ENCODE results near the gene SARM1.

SARM1 gene

GRCh38 chr17:28339431-28339830 is 32.1 kb upstream of the SARM1 start:
- FAIRE-seq (no peak), DNase-seq (ENCODE audit: insufficient read length, low spot score) (no peak)
- no peak for TF ChIP-seq TAF1 (IDR thresholded peaks at IDR 0.05; ENCODE audit: low read depth, low read length)

GRCh38 chr17:28340374-28340773 is 31.1 kb upstream of the SARM1 start:
- DNase-seq (ENCODE audit: insufficient read length, low spot score) (no peak), FAIRE-seq (no peak)
- TF ChIP-seq POU2F2 (IDR thresholded peaks at IDR 0.05; ENCODE audit: low read depth, low read length) = no peak
- TF ChIP-seq TAF1 (IDR thresholded peaks at IDR 0.05; ENCODE audit: low read depth, low read length) = no peak
- no peak for TF ChIP-seq SPI1 (IDR thresholded peaks at IDR 0.05; ENCODE audit: low read depth, low read length)
- TF ChIP-seq POLR2AphosphoS5 (IDR thresholded peaks at IDR 0.05; ENCODE audit: low read depth, low read length) = no peak
- TF ChIP-seq PAX5 (IDR thresholded peaks at IDR 0.05; ENCODE audit: insufficient read depth, low read length, severe bottlenecking) = no peak
- TF ChIP-seq POLR2A (IDR thresholded peaks at IDR 0.05; ENCODE audit: low read depth, low read length) = no peak

GRCh38 chr17:28341516-28341915 is 30.0 kb upstream of the SARM1 start:
- TF ChIP-seq POLR2AphosphoS5 (IDR thresholded peaks at IDR 0.05; ENCODE audit: low read depth, low read length) (no peak), SPI1 (IDR thresholded peaks at IDR 0.05; ENCODE audit: low read depth, low read length) (no peak), PAX5 (IDR thresholded peaks at IDR 0.05; ENCODE audit: insufficient read depth, low read length, severe bottlenecking) (no peak), POU2F2 (IDR thresholded peaks at IDR 0.05; ENCODE audit: low read depth, low read length) (no peak), TAF1 (IDR thresholded peaks at IDR 0.05; ENCODE audit: low read depth, low read length) (no peak), POLR2A (IDR thresholded peaks at IDR 0.05; ENCODE audit: low read depth, low read length) (no peak)
- DNase-seq (ENCODE audit: insufficient read length, low spot score) = no peak
- FAIRE-seq = no peak

- TF ChIP-seq POU2F2 (IDR thresholded peaks at IDR 0.05; ENCODE audit: low read depth, low read length) (no peak), SPI1 (IDR thresholded peaks at IDR 0.05; ENCODE audit: low read depth, low read length) (no peak), POLR2AphosphoS5 (IDR thresholded peaks at IDR 0.05; ENCODE audit: low read depth, low read length) (no peak), TAF1 (IDR thresholded peaks at IDR 0.05; ENCODE audit: low read depth, low read length) (no peak), PAX5 (IDR thresholded peaks at IDR 0.05; ENCODE audit: insufficient read depth, low read length, severe bottlenecking) (no peak), POLR2A (IDR thresholded peaks at IDR 0.05; ENCODE audit: low read depth, low read length) (no peak)
- FAIRE-seq (no peak), DNase-seq (ENCODE audit: insufficient read length, low spot score) (no peak)
Observed at GRCh38 chr17:28342313-28342712, 29.2 kb upstream of the SARM1 start.

- FAIRE-seq = no peak
- no peak for DNase-seq (ENCODE audit: insufficient read length, low spot score)
Observed at GRCh38 chr17:28343491-28343932, 28.0 kb upstream of the SARM1 start.

GRCh38 chr17:28344011-28344410 is 27.5 kb upstream of the SARM1 start:
- FAIRE-seq (no peak), DNase-seq (ENCODE audit: insufficient read length, low spot score) (no peak)
- no peak for TF ChIP-seq SPI1 (IDR thresholded peaks at IDR 0.05; ENCODE audit: low read depth, low read length)
- TF ChIP-seq POLR2A (IDR thresholded peaks at IDR 0.05; ENCODE audit: low read depth, low read length) = no peak
- no peak for TF ChIP-seq POLR2AphosphoS5 (IDR thresholded peaks at IDR 0.05; ENCODE audit: low read depth, low read length)
- TF ChIP-seq PAX5 (IDR thresholded peaks at IDR 0.05; ENCODE audit: insufficient read depth, low read length, severe bottlenecking) = no peak
- TF ChIP-seq POU2F2 (IDR thresholded peaks at IDR 0.05; ENCODE audit: low read depth, low read length) = no peak

More at GRCh38 chr17:28343491-28343932, 28.0 kb upstream of the SARM1 start:
- TF ChIP-seq TAF1 (IDR thresholded peaks at IDR 0.05; ENCODE audit: low read depth, low read length) (no peak), POU2F2 (IDR thresholded peaks at IDR 0.05; ENCODE audit: low read depth, low read length) (no peak)

- DNase-seq (ENCODE audit: insufficient read length, low spot score) (no peak), FAIRE-seq (no peak)
- TF ChIP-seq PAX5 (IDR thresholded peaks at IDR 0.05; ENCODE audit: insufficient read depth, low read length, severe bottlenecking) (no peak), TAF1 (IDR thresholded peaks at IDR 0.05; ENCODE audit: low read depth, low read length) (no peak), POU2F2 (IDR thresholded peaks at IDR 0.05; ENCODE audit: low read depth, low read length) (no peak), SPI1 (IDR thresholded peaks at IDR 0.05; ENCODE audit: low read depth, low read length) (no peak), POLR2AphosphoS5 (IDR thresholded peaks at IDR 0.05; ENCODE audit: low read depth, low read length) (no peak)
Observed at GRCh38 chr17:28344435-28344901, 27.0 kb upstream of the SARM1 start.

GRCh38 chr17:28345419-28346198 is 25.9 kb upstream of the SARM1 start:
- FAIRE-seq (no peak), DNase-seq (ENCODE audit: insufficient read length, low spot score) (no peak)
- no peak for TF ChIP-seq TAF1 (IDR thresholded peaks at IDR 0.05; ENCODE audit: low read depth, low read length)
- TF ChIP-seq POLR2AphosphoS5 (IDR thresholded peaks at IDR 0.05; ENCODE audit: low read depth, low read length) = no peak
- no peak for TF ChIP-seq PAX5 (IDR thresholded peaks at IDR 0.05; ENCODE audit: insufficient read depth, low read length, severe bottlenecking)
- TF ChIP-seq POLR2A (IDR thresholded peaks at IDR 0.05; ENCODE audit: low read depth, low read length) = no peak
- TF ChIP-seq POU2F2 (IDR thresholded peaks at IDR 0.05; ENCODE audit: low read depth, low read length) = no peak
- TF ChIP-seq SPI1 (IDR thresholded peaks at IDR 0.05; ENCODE audit: low read depth, low read length) = no peak

GRCh38 chr17:28346199-28346580 is 25.3 kb upstream of the SARM1 start:
- TF ChIP-seq TAF1 (IDR thresholded peaks at IDR 0.05; ENCODE audit: low read depth, low read length) (no peak), SPI1 (IDR thresholded peaks at IDR 0.05; ENCODE audit: low read depth, low read length) (no peak), POLR2AphosphoS5 (IDR thresholded peaks at IDR 0.05; ENCODE audit: low read depth, low read length) (no peak)
- no peak for FAIRE-seq
- no peak for DNase-seq (ENCODE audit: insufficient read length, low spot score)

- TF ChIP-seq POLR2AphosphoS5 (IDR thresholded peaks at IDR 0.05; ENCODE audit: low read depth, low read length) = no peak
- TF ChIP-seq POLR2A (IDR thresholded peaks at IDR 0.05; ENCODE audit: low read depth, low read length) = no peak
- no peak for TF ChIP-seq TAF1 (IDR thresholded peaks at IDR 0.05; ENCODE audit: low read depth, low read length)
- TF ChIP-seq PAX5 (IDR thresholded peaks at IDR 0.05; ENCODE audit: insufficient read depth, low read length, severe bottlenecking) = no peak
- TF ChIP-seq SPI1 (IDR thresholded peaks at IDR 0.05; ENCODE audit: low read depth, low read length) = no peak
- TF ChIP-seq POU2F2 (IDR thresholded peaks at IDR 0.05; ENCODE audit: low read depth, low read length) = no peak
- no peak for FAIRE-seq
- no peak for DNase-seq (ENCODE audit: insufficient read length, low spot score)
Observed at GRCh38 chr17:28346746-28347246, 24.7 kb upstream of the SARM1 start.

Data from GM12891 (cell line).